DOHH2 (cell line): Measurements from ENCODE around the gene CYP27B1.
A peak's percentile ranks its signal among the peaks of the same experiment; 100 is the strongest.

Experiments
- H3F3A ChIP-seq: fragments of 200-600 bp; sonication (generic), shearing (Covaris generic); 2 replicates; pipeline ENCODE4 v1.6.0; 2016; ENCODE audit warnings: antibody characterized with exemption, mild to moderate bottlenecking; ENCODE audit not compliant: control insufficient read depth, insufficient read depth
- H3K27ac ChIP-seq: fragments of 200-600 bp; sonication (generic); 2 replicates; pipeline ENCODE4 v1.5.1; 2014; ENCODE audit warnings: low read depth, mild to moderate bottlenecking, low read length, moderate library complexity
- H3K27me3 ChIP-seq: fragments of 200-600 bp; sonication (generic); 2 replicates; pipeline ENCODE4 v1.6.1; 2014; ENCODE audit warnings: mild to moderate bottlenecking, low read length, mixed read lengths; ENCODE audit not compliant: control insufficient read depth
- H3K36me3 ChIP-seq: fragments of 200-600 bp; sonication (generic); 2 replicates; pipeline ENCODE4 v1.6.1; 2014; ENCODE audit warnings: mild to moderate bottlenecking, low read length, moderate library complexity, mixed read lengths; ENCODE audit not compliant: control insufficient read depth
- H3K4me1 ChIP-seq: fragments of 200-600 bp; sonication (generic); 2 replicates; pipeline ENCODE4 v1.6.1; 2014; ENCODE audit warnings: mild to moderate bottlenecking, low read length, mixed read lengths; ENCODE audit not compliant: control insufficient read depth
- H3K4me2 ChIP-seq: fragments of 200-600 bp; sonication (generic); 2 replicates; pipeline ENCODE4 v1.6.0; 2014; ENCODE audit warnings: mild to moderate bottlenecking, low read length, moderate library complexity
- H3K4me3 ChIP-seq: fragments of 200-600 bp; sonication (generic); 2 replicates; pipeline ENCODE4 v1.5.1; 2014; ENCODE audit warnings: mild to moderate bottlenecking, low read length, mixed read lengths
- H3K79me2 ChIP-seq: fragments of 200-600 bp; sonication (generic); 2 replicates; pipeline ENCODE4 v1.6.1; 2014; ENCODE audit warnings: mild to moderate bottlenecking, low read length, mixed read lengths; ENCODE audit not compliant: control insufficient read depth
- H3K9me2 ChIP-seq: fragments of 200-600 bp; sonication (generic); replicated peaks from 2 replicates; pipeline ENCODE4 v1.6.1; 2014; ENCODE audit warnings: mild to moderate bottlenecking, low read length, mixed read lengths; ENCODE audit not compliant: control insufficient read depth
- H3K9me3 ChIP-seq: fragments of 200-600 bp; sonication (generic); 2 replicates; pipeline ENCODE4 v1.6.1; 2014; ENCODE audit warnings: antibody characterized with exemption, low read length, mixed read lengths; ENCODE audit not compliant: control insufficient read depth, insufficient read depth
- H4K20me1 ChIP-seq: fragments of 200-600 bp; sonication (generic); 2 replicates; pipeline ENCODE4 v1.6.0; 2014; ENCODE audit warnings: low read depth, mild to moderate bottlenecking, antibody characterized with exemption, low read length, moderate library complexity; ENCODE audit not compliant: control insufficient read depth, insufficient read depth
- CTCF ChIP-seq: fragments of 200-600 bp; sonication (generic); IDR thresholded peaks from one replicate; pipeline ENCODE4 v1.5.1; 2014; ENCODE audit warnings: antibody characterized with exemption, mild to moderate bottlenecking, low read depth, low read length; ENCODE audit not compliant: poor library complexity, severe bottlenecking
- EZH2phosphoT487 ChIP-seq: fragments of 200-600 bp; sonication (generic); IDR thresholded peaks from 2 replicates; pipeline ENCODE4 v1.6.1; 2017; ENCODE audit warnings: borderline replicate concordance, mild to moderate bottlenecking, antibody characterized with exemption, low read length, moderate library complexity, mixed read lengths

Gene CYP27B1

GRCh38 chr12:57779736-57780135 lies 12.9 kb upstream of the CYP27B1 start:
- Histone ChIP-seq H3K4me2 (no peak overlapping the region), H3K27ac (no peak overlapping the region), H3K4me3 (no peak overlapping the region), H4K20me1 (peaks cover 4% of the 10 kb centered on the region; the same call in 1 of the 2 replicates), H3K9me3 (no peaks in the 10 kb centered on the region), H3K36me3 (peaks cover 13% of the 10 kb centered on the region), H3K9me2 (no peaks in the 10 kb centered on the region), H3K4me1 (peaks cover 21% of the 10 kb centered on the region), H3K79me2 (peaks cover 22% of the 10 kb centered on the region), H3K27me3 (no peaks in the 10 kb centered on the region), H3F3A (no peaks in the 10 kb centered on the region)
- TF ChIP-seq CTCF (no peak), EZH2phosphoT487 (no peak)

- H3K79me2 ChIP-seq, result peaks cover 4% of the 10 kb centered on the region
- no peak overlapping the region for H3K4me3 ChIP-seq
- H3K9me3 ChIP-seq, result no peaks in the 10 kb centered on the region
- no peak overlapping the region for H3K4me2 ChIP-seq
- TF ChIP-seq CTCF, result no peak
- TF ChIP-seq EZH2phosphoT487, result no peak
- H3K9me2 ChIP-seq, result no peaks in the 10 kb centered on the region
- H3F3A ChIP-seq, result no peaks in the 10 kb centered on the region
- peaks cover 16% of the 10 kb centered on the region for H3K4me1 ChIP-seq
- peaks cover 2% of the 10 kb centered on the region; the same call in 1 of the 2 replicates for H3K36me3 ChIP-seq
- peaks cover under 1% of the 10 kb centered on the region; the same call in 1 of the 2 replicates for H4K20me1 ChIP-seq
- no peaks in the 10 kb centered on the region for H3K27me3 ChIP-seq
- no peak overlapping the region for H3K27ac ChIP-seq
Measured at GRCh38 chr12:57777911-57778310, 11.0 kb upstream of the CYP27B1 start.

GRCh38 chr12:57777367-57777766 lies 10.5 kb upstream of the CYP27B1 start:
- Histone ChIP-seq H3K27ac (no peak overlapping the region), H3K36me3 (no peaks in the 10 kb centered on the region), H3K79me2 (no peaks in the 10 kb centered on the region), H3K9me3 (no peaks in the 10 kb centered on the region), H3K4me3 (no peak overlapping the region), H3K4me2 (no peak overlapping the region), H3K4me1 (peaks cover 19% of the 10 kb centered on the region), H3F3A (no peaks in the 10 kb centered on the region), H4K20me1 (no peaks in the 10 kb centered on the region), H3K27me3 (no peaks in the 10 kb centered on the region), H3K9me2 (no peaks in the 10 kb centered on the region)
- TF ChIP-seq CTCF (no peak), EZH2phosphoT487 (no peak)

- no peaks in the 10 kb centered on the region for H3K9me3 ChIP-seq
- no peaks in the 10 kb centered on the region for H3K9me2 ChIP-seq
- H3K79me2 ChIP-seq, result peaks cover 4% of the 10 kb centered on the region
- H3F3A ChIP-seq, result no peaks in the 10 kb centered on the region
- no peak overlapping the region for H3K4me2 ChIP-seq
- TF ChIP-seq CTCF, result peak; percentile 9
- TF ChIP-seq EZH2phosphoT487, result no peak
- H3K4me1 ChIP-seq, result peaks cover 10% of the 10 kb centered on the region
- no peaks in the 10 kb centered on the region for H3K27me3 ChIP-seq
- no peaks in the 10 kb centered on the region; the same call in 1 of the 2 replicates for H3K36me3 ChIP-seq
- no peak overlapping the region for H3K27ac ChIP-seq
- no peak overlapping the region for H3K4me3 ChIP-seq
- no peaks in the 10 kb centered on the region for H4K20me1 ChIP-seq
Measured at GRCh38 chr12:57776247-57776587, 9.3 kb upstream of the CYP27B1 start.
